ENCODE measurements around the gene C1QTNF3. TPM values are rescaled to one million over a fixed set of nuclear protein-coding genes. Genes with fewer than 3 reads are reported as not detected.

C1QTNF3 gene
- total RNA-seq, 1 experiment from 2014 or later: 12.9 TPM

- Histone ChIP-seq H4K20me1 (ENCODE audit: insufficient read depth, low read depth, low read length) (no peaks in the 10 kb centered on the region), H3K36me3 (ENCODE audit: insufficient read depth, low read length) (peaks cover 5% of the 10 kb centered on the region; the same call in 1 of the 2 replicates), H2AFZ (ENCODE audit: low read length) (no peak overlapping the region), H3K9me2 (replicated peaks; ENCODE audit: insufficient read depth, low read length) (no peaks in the 10 kb centered on the region), H3K27me3 (ENCODE audit: low read length) (no peaks in the 10 kb centered on the region), H3K4me2 (ENCODE audit: low read depth, low read length, poor library complexity, severe bottlenecking) (no peak overlapping the region), H3K4me1 (ENCODE audit: low read length) (no peaks in the 10 kb centered on the region), H3K79me2 (ENCODE audit: low read length) (no peaks in the 10 kb centered on the region), H3K4me3 (ENCODE audit: low read length) (no peak overlapping the region), H3K27ac (ENCODE audit: low read length) (no peak overlapping the region), H3K9me3 (ENCODE audit: low read length) (no peaks in the 10 kb centered on the region), H3K9ac (ENCODE audit: low read length) (no peak overlapping the region)
- no peak for DNase-seq
Observed at GRCh38 chr5:33995865-33996264, 47.1 kb downstream of the C1QTNF3 start.

DNA sequence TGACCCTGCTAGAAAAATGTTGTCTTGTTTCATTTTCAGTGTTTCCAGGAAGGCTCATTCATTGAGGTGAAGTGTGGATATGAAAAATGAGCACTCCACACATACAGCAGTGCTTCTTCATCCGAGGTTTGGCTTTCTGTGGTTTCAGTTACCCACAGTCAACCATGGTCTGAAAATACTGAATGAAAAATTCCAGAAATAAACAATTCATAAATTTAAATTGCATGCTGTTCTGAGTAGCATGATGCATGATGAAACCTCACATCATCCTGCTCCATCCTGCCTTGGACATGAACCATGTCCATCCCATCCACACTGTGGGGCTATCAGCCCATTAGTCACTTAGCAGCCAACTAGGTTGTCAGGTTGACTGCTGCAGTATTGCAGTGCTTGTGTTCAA is 48.2 kb downstream of the C1QTNF3 start:
- Histone ChIP-seq H3K79me2 (ENCODE audit: low read length) (no peaks in the 10 kb centered on the region), H4K20me1 (ENCODE audit: insufficient read depth, low read depth, low read length) (no peaks in the 10 kb centered on the region)

DNA sequence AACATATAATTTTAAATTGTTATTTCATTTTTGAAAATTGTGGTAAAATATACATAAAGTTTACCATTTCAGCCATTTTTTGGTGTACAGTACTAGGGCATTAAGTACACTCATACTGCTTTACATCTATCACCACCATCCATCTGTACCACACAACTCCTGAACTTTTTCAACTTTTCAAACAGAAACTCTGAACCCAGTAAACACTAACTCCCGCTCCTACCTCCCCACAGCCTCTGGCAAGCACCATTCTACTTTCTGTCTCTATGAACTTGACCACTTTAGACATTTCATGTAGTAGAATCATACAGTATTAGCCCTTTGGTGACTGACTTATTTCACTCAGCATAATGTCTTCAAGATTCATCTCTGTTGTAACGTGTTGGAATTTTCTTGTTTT is 50.1 kb downstream of the C1QTNF3 start:
- Histone ChIP-seq H2AFZ (ENCODE audit: low read length) (no peak overlapping the region), H3K9ac (ENCODE audit: low read length) (no peak overlapping the region), H3K27me3 (ENCODE audit: low read length) (no peaks in the 10 kb centered on the region), H3K27ac (ENCODE audit: low read length) (no peak overlapping the region), H3K4me1 (ENCODE audit: low read length) (no peaks in the 10 kb centered on the region), H3K9me3 (ENCODE audit: low read length) (no peaks in the 10 kb centered on the region), H3K4me3 (ENCODE audit: low read length) (no peak overlapping the region), H3K4me2 (ENCODE audit: low read depth, low read length, poor library complexity, severe bottlenecking) (no peak overlapping the region), H4K20me1 (ENCODE audit: insufficient read depth, low read depth, low read length) (no peaks in the 10 kb centered on the region), H3K36me3 (ENCODE audit: insufficient read depth, low read length) (peaks cover 23% of the 10 kb centered on the region), H3K9me2 (replicated peaks; ENCODE audit: insufficient read depth, low read length) (no peaks in the 10 kb centered on the region), H3K79me2 (ENCODE audit: low read length) (no peaks in the 10 kb centered on the region)
- no peak for DNase-seq

More for the DNA sequence above, 48.2 kb downstream of the C1QTNF3 start:
- no peak for DNase-seq
- no peak overlapping the region for H3K9ac ChIP-seq (ENCODE audit: low read length)
- no peak overlapping the region for H2AFZ ChIP-seq (ENCODE audit: low read length)
- no peaks in the 10 kb centered on the region for H3K27me3 ChIP-seq (ENCODE audit: low read length)
- no peak overlapping the region for H3K4me2 ChIP-seq (ENCODE audit: low read depth, low read length, poor library complexity, severe bottlenecking)
- H3K36me3 ChIP-seq (ENCODE audit: insufficient read depth, low read length): peaks cover 5% of the 10 kb centered on the region; the same call in 1 of the 2 replicates
- H3K4me1 ChIP-seq (ENCODE audit: low read length): no peaks in the 10 kb centered on the region
- no peaks in the 10 kb centered on the region for H3K9me2 ChIP-seq (replicated peaks; ENCODE audit: insufficient read depth, low read length)
- H3K9me3 ChIP-seq (ENCODE audit: low read length): no peaks in the 10 kb centered on the region
- no peak overlapping the region for H3K27ac ChIP-seq (ENCODE audit: low read length)
- no peak overlapping the region for H3K4me3 ChIP-seq (ENCODE audit: low read length)

DNA sequence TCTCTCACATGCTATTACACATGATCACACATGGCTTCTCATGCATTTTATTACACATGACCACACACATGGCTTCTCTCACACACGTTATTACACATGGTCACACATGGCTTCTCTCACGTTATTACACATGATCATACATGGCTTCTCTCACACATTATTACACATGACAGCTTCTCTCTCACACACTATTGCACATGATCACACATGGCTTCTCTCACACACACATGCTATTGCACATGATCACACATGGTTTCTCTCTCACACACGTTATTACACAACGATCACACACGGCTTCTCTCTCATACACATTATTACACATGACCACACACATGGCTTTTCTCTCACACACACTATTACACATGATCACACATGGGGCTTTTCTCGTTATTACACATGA is 57.6 kb downstream of the C1QTNF3 start:
- Histone ChIP-seq H2AFZ (ENCODE audit: low read length) (no peak overlapping the region), H4K20me1 (ENCODE audit: insufficient read depth, low read depth, low read length) (no peaks in the 10 kb centered on the region), H3K4me1 (ENCODE audit: low read length) (no peaks in the 10 kb centered on the region), H3K27me3 (ENCODE audit: low read length) (no peaks in the 10 kb centered on the region), H3K4me3 (ENCODE audit: low read length) (no peak overlapping the region), H3K79me2 (ENCODE audit: low read length) (no peaks in the 10 kb centered on the region), H3K9ac (ENCODE audit: low read length) (no peak overlapping the region), H3K27ac (ENCODE audit: low read length) (no peak overlapping the region), H3K4me2 (ENCODE audit: low read depth, low read length, poor library complexity, severe bottlenecking) (no peak overlapping the region), H3K9me2 (replicated peaks; ENCODE audit: insufficient read depth, low read length) (no peaks in the 10 kb centered on the region), H3K9me3 (ENCODE audit: low read length) (peaks cover 3% of the 10 kb centered on the region; the same call in 1 of the 2 replicates), H3K36me3 (ENCODE audit: insufficient read depth, low read length) (peaks cover 30% of the 10 kb centered on the region)
- no peak for DNase-seq

DNA sequence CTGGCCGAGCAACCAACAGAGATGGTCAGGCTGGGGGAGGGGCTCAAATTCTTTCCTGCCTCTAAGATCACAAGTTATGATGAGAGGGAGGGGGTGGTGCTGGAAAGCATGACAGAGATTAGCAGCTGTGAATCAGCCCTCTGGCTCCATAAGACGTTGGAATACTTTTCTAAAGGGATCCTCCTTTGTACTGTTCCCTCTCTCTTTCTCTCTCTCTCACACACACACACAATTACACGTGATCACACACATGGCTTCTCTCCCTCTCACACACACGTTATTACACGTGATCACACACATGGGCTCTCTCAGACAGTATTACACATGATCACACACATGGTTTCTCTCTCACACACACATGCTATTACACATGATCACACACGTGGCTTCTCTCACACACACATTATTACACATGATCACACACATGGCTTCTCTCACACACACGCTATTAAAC is 58.3 kb downstream of the C1QTNF3 start, which contains the start of gene SLC45A2:
TSS of gene SLC45A2 (minus strand) at position 23 of the 454 bp plus-strand sequence. CDS start 110 bp downstream, outside the sequence.
- H3K79me2 ChIP-seq (ENCODE audit: low read length): no peaks in the 10 kb centered on the region
- H3K4me3 ChIP-seq (ENCODE audit: low read length): no peak within 1 kb of the TSS

GRCh38 chr5:33984178-33984577 is 58.8 kb downstream of the C1QTNF3 start:
- H3K27me3 ChIP-seq (ENCODE audit: low read length): no peaks in the 10 kb centered on the region
- peaks cover 3% of the 10 kb centered on the region; the same call in 1 of the 2 replicates for H3K9me3 ChIP-seq (ENCODE audit: low read length)
- H3K4me1 ChIP-seq (ENCODE audit: low read length): no peaks in the 10 kb centered on the region
- no peaks in the 10 kb centered on the region for H3K9me2 ChIP-seq (replicated peaks; ENCODE audit: insufficient read depth, low read length)
- no peak overlapping the region for H3K27ac ChIP-seq (ENCODE audit: low read length)
- no peak overlapping the region for H3K4me3 ChIP-seq (ENCODE audit: low read length)
- H3K36me3 ChIP-seq (ENCODE audit: insufficient read depth, low read length): peaks cover 26% of the 10 kb centered on the region
- no peak overlapping the region for H2AFZ ChIP-seq (ENCODE audit: low read length)
- no peaks in the 10 kb centered on the region for H3K79me2 ChIP-seq (ENCODE audit: low read length)
- DNase-seq: no peak
- no peaks in the 10 kb centered on the region for H4K20me1 ChIP-seq (ENCODE audit: insufficient read depth, low read depth, low read length)
- H3K4me2 ChIP-seq (ENCODE audit: low read depth, low read length, poor library complexity, severe bottlenecking): no peak overlapping the region
- no peak overlapping the region for H3K9ac ChIP-seq (ENCODE audit: low read length)

More for the DNA sequence above, 58.3 kb downstream of the C1QTNF3 start, which contains the start of gene SLC45A2:
- Histone ChIP-seq H3K9ac (ENCODE audit: low read length) (no peak within 1 kb of the TSS), H3K4me2 (ENCODE audit: low read depth, low read length, poor library complexity, severe bottlenecking) (no peak within 1 kb of the TSS), H4K20me1 (ENCODE audit: insufficient read depth, low read depth, low read length) (no peaks in the 10 kb centered on the region), H3K4me1 (ENCODE audit: low read length) (no peaks in the 10 kb centered on the region), H3K36me3 (ENCODE audit: insufficient read depth, low read length) (peaks cover 30% of the 10 kb centered on the region), H3K27ac (ENCODE audit: low read length) (no peak within 1 kb of the TSS), H3K9me3 (ENCODE audit: low read length) (peaks cover 3% of the 10 kb centered on the region; the same call in 1 of the 2 replicates), H2AFZ (ENCODE audit: low read length) (no peak within 1 kb of the TSS), H3K9me2 (replicated peaks; ENCODE audit: insufficient read depth, low read length) (no peaks in the 10 kb centered on the region), H3K27me3 (ENCODE audit: low read length) (no peaks in the 10 kb centered on the region)
- DNase-seq: no peak

DNA sequence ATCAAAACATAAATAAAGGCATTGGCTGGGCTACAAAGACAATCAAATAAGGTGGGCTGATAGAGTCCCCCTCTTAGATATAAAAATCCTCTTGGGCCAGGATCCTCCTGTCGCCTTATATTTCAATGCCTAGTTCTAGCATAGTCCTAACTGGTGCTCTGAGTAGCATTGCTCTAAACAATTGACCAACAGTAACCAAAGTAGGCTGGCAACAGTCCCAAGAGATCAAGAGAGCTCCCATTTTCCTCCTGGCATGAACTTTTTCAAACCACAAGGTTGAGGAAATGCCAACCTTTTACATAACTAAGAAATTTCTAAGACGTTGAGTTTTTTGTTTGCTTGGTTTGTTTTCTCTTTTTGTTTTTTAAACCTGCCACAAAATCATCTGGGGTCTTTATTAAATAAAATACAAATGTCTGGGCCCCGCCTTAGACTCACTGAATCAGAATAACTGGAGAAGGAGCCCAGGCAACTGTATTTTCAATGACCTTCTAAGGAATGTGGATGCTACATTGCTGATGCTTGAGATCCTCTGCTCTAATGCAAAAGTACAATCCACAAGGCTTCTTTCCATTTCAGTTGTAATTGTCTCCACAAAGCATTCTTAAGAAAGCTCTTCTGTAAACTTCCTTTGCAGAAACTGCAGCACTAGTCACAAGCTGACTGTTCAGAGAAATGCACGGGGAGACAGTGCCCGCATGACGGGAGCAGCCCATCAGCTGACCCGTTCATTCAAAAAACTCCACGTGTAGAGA is 61.4 kb downstream of the C1QTNF3 start:
- no peak overlapping the region for H3K4me3 ChIP-seq (ENCODE audit: low read length)
- H4K20me1 ChIP-seq (ENCODE audit: insufficient read depth, low read depth, low read length): no peaks in the 10 kb centered on the region
- no peak overlapping the region for H2AFZ ChIP-seq (ENCODE audit: low read length)
- H3K27me3 ChIP-seq (ENCODE audit: low read length): no peaks in the 10 kb centered on the region
- no peaks in the 10 kb centered on the region for H3K4me1 ChIP-seq (ENCODE audit: low read length)
- no peaks in the 10 kb centered on the region for H3K9me2 ChIP-seq (replicated peaks; ENCODE audit: insufficient read depth, low read length)
- peaks cover 5% of the 10 kb centered on the region; the same call in 1 of the 2 replicates for H3K36me3 ChIP-seq (ENCODE audit: insufficient read depth, low read length)
- DNase-seq: no peak
- H3K4me2 ChIP-seq (ENCODE audit: low read depth, low read length, poor library complexity, severe bottlenecking): no peak overlapping the region
- no peaks in the 10 kb centered on the region for H3K79me2 ChIP-seq (ENCODE audit: low read length)
- no peak overlapping the region for H3K9ac ChIP-seq (ENCODE audit: low read length)
- no peak overlapping the region for H3K27ac ChIP-seq (ENCODE audit: low read length)
- peaks cover 3% of the 10 kb centered on the region; the same call in 1 of the 2 replicates for H3K9me3 ChIP-seq (ENCODE audit: low read length)

DNA sequence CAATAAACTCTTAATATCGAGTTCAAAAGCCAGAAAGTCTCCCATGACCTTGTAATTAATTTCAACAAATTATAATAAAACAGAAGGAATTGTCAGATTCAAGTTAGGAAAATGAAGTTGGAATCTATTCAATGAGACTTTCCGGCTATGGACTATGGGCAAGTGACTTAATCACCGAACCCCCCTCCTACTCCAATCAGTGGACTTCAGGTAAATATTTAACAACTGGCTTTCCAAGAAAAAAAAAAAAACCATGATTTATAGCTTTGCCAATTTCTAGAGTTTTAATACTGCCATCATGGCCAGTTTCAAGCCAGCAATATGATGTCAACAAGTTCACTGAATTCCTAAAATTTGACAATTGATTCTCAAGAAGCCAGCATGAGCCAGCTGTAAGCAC is 63.0 kb downstream of the C1QTNF3 start:
- Histone ChIP-seq H4K20me1 (ENCODE audit: insufficient read depth, low read depth, low read length) (no peaks in the 10 kb centered on the region), H3K4me1 (ENCODE audit: low read length) (no peaks in the 10 kb centered on the region), H3K79me2 (ENCODE audit: low read length) (no peaks in the 10 kb centered on the region), H3K4me3 (ENCODE audit: low read length) (no peak overlapping the region), H3K27ac (ENCODE audit: low read length) (no peak overlapping the region), H3K9me3 (ENCODE audit: low read length) (no peaks in the 10 kb centered on the region), H3K4me2 (ENCODE audit: low read depth, low read length, poor library complexity, severe bottlenecking) (no peak overlapping the region), H3K9ac (ENCODE audit: low read length) (no peak overlapping the region), H2AFZ (ENCODE audit: low read length) (no peak overlapping the region), H3K27me3 (ENCODE audit: low read length) (no peaks in the 10 kb centered on the region), H3K36me3 (ENCODE audit: insufficient read depth, low read length) (no peaks in the 10 kb centered on the region), H3K9me2 (replicated peaks; ENCODE audit: insufficient read depth, low read length) (no peaks in the 10 kb centered on the region)
- DNase-seq: no peak

Measured in Karpas-422 (cell line).